IPS-18c (cell line): ENCODE measurements around the gene BEND2.
"Not testable (repeated sequence)": the region's sequence is repeated elsewhere in the genome, so short reads cannot be mapped to it uniquely, and the experiment has no call there.

ENCODE experiments used
- H3K4me3 ChIP-seq: 2 replicates; pipeline ENCODE4 v1.7.0; 2013; ENCODE audit warnings: low read depth, mild to moderate bottlenecking, low read length, moderate library complexity; ENCODE audit not compliant: insufficient read depth
- H3K9me3 ChIP-seq: one replicate; pipeline ENCODE4 v1.6.1; 2013; ENCODE audit warnings: mild to moderate bottlenecking, low read length, moderate library complexity; ENCODE audit not compliant: control insufficient read depth, insufficient read depth

Gene BEND2

DNA sequence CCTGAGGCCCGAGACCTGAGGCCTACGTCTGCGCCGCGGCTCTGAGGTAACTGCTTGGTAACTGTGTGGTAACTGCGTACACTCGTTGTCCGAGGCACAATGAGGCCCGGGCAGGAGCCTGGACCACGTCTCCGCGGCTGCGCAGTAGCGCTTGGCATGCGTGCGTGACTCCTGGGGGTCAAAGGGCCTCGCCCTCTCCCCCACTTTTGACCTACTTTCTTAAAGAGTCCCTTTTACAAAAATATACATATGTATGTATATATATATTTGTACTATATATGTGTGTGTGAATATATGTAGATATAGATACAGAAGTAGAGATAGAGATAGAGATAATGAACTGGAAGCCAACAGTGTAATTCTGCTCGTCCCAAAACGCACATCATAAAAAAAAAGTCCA lies at the start of gene BEND2:
Gene BEND2 (minus strand): TSS at position 101 of the 400 bp plus-strand sequence. CDS start 136 bp downstream, outside the sequence.
- Histone ChIP-seq H3K4me3 (no peak within 1 kb of the TSS), H3K9me3 (peaks cover 7% of the 10 kb centered on the region)

DNA sequence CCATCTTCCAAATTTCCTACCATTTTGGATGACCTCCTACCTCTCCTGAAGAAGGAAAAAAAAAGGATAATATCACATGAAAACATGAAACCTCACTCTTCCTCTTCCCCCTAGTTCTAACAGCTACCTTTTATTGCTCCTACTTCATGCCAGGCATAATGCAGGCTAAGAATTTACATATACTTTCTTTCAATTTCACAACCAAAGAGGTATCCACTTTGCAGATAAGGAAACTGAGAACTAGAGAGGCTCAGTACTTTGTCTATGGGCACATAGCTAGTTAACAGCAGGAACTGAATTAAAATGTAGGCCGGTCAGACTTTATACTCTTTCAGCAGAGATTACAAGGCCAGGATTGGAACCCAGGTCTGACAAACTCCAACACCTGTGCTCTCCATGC lies 34.4 kb upstream of the BEND2 start:
- H3K4me3 ChIP-seq = no peak overlapping the region
- peaks cover 5% of the 10 kb centered on the region for H3K9me3 ChIP-seq

DNA sequence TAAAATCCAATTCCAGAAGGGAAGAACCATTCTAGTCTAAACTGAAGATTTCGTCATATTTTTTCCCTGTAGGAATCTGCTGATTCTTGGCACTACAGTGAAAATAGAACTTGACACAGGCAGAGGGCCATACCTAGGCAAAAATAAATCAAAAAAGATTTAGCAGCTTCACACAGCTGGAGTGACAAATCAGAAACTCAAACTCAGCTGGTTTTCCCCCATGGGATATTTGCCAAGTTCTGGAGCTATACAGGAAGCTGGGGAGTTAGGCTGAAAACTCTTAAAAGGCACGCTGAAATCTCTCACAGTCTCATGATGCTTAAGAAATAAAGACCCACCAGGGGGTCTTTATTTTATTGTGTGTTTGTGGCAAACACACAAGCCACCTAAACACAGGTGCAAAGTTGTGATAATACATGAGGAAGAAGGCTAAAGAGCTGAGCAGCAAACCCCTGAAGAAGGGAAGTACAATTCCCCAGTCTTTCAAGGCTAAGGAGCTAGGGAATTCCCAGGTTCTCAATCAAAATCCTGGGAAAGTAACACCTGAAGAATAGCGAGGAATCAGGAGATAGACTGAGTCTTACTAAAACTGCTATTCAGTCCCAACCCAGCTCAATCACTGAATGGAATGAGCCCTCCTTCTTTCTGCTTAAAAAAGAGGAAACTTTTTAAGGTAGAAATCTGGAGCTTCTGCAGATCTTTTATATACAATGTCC lies 32.1 kb upstream of the BEND2 start:
- Histone ChIP-seq H3K9me3 (peaks cover 5% of the 10 kb centered on the region), H3K4me3 (no peak overlapping the region)

DNA sequence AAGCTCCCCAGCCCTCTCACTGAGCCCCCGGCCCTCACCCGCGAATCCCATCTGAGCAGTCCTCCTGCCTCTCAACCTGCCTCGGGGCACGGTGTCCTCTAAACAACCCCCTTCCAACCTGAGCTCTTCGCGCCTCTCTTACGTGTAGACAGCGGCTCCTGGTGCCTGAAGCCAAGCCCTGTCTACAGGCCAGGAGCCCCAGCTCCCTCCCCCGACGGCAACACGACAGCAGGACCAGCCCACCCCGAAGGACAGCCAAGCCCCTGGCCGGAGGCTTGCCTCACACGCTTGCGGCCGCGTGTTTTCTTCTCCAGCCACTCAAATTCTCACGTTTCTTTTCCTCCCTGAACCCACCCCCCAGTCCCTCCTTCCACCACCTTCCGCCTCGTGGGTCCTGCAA lies 9.0 kb upstream of the BEND2 start:
- H3K9me3 ChIP-seq, H3K4me3 ChIP-seq: not testable (repeated sequence)

DNA sequence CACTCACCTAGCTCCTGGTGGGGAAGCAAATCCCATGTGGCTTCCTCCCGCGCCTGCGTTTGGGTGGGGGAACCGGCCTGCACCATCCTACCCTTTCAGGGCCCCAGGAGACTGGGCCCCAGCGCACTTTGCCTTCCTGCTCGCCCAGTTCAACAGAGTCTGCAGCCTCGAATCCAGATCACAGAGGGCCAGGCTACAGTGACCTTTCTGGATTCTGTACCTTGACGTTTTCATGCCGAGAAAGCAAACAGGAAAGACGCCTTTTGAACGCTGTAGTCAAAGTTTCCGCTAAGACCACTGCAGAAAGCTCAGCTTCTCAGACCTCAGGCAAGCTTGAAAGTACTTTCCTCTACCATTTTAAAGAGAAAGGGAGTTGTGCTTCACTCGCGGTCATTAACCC lies 7.4 kb upstream of the BEND2 start:
- Histone ChIP-seq H3K4me3 (no peak overlapping the region), H3K9me3 (peaks cover 6% of the 10 kb centered on the region)

DNA sequence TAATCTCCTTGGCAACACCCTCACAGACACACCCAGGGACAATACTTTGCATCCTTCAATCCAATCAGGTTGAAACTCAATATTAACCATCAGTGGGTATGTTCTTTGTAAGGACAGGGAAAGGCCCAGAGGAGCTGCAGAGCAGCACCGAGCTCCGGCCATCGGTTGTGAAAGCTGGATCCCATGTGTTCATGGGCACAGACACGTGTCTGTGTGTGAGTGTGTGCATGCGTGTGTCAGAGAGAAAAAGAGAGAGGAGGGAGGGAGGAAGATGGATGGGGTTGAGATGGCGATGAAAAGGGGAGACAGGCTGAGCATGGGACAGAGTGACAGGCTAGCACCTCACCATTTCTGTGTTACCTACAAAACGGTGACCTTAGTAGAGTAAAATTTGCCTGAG lies 6.8 kb upstream of the BEND2 start:
- peaks cover 6% of the 10 kb centered on the region for H3K9me3 ChIP-seq
- H3K4me3 ChIP-seq = no peak overlapping the region

DNA sequence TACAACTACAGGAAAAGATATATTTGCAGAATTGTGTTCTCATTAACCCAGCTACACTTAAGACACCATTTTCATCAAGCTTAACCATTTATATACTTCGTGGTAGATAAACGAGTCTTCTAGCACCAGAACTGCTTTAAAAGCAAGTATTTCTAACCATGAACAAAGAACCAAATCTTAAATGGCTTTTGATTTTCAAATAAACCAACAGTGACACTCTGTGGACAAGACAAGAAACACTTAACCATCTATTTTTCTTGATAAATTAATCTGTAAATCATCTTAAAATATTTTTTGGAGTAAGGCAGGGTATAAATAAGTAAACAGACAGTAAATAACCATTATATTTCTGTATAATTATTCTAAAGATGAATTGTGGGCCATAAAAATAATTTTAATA lies 10.2 kb downstream of the BEND2 start:
- Histone ChIP-seq H3K9me3 (no peaks in the 10 kb centered on the region), H3K4me3 (no peak overlapping the region)

DNA sequence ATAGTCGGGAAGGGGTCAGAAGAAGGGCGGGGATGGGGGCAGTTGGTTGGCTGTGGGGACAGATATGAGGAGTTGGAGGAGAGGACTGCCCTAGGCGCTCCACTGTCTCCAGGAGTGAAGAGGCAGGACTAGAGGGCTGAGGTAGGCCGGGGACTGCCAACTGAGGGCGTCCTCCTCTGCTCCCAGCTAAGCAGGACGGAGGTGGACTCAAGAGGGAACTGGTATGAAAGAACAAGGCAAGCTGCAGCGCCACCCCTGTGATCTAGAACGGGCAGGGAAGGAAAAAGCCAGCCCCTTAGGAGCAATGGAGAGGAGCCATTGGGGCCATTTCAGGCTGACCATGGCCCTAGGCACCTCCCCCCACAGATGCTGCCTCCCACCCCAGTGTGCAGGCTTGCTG lies 14.0 kb downstream of the BEND2 start:
- Histone ChIP-seq H3K9me3 (no peaks in the 10 kb centered on the region), H3K4me3 (no peak overlapping the region)

DNA sequence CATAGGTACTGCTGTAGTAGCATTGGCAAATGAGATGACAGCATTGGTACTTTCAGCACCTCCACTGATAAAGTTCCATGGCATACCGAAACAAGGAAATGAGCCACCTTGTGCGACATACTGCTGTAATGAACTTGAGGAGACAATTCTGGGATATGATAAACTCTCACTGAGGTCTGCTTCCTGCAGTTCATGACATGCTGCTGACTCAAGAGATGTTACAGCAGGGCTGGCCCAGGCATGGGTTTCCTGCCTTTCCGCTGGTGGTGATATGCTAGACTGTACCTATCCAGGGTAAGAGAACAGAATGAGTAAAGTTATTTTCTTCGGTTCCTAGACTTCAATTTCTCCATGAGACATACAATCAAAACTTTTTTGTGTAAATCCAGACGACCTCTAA lies 17.1 kb downstream of the BEND2 start:
- Histone ChIP-seq H3K9me3 (no peaks in the 10 kb centered on the region), H3K4me3 (no peak overlapping the region)

DNA sequence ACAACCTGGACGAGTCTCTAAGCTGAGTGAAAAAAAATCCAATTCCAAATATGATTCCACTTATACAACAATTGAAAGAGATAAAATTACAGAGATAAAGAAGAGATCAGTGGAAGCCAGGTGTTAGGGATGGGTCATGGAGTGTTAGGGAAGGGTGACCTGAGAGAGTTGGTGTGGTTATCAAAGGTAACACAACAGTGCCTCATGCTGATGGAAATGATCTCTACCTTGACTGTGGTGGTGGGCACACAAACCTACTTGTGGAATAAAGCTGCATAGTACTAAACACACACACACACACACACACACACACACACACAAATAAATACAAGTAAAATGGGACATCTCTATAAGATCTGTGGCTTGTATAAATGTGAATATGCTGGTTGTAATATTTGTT lies 26.0 kb downstream of the BEND2 start:
- Histone ChIP-seq H3K4me3 (no peak overlapping the region), H3K9me3 (peaks cover 2% of the 10 kb centered on the region)

DNA sequence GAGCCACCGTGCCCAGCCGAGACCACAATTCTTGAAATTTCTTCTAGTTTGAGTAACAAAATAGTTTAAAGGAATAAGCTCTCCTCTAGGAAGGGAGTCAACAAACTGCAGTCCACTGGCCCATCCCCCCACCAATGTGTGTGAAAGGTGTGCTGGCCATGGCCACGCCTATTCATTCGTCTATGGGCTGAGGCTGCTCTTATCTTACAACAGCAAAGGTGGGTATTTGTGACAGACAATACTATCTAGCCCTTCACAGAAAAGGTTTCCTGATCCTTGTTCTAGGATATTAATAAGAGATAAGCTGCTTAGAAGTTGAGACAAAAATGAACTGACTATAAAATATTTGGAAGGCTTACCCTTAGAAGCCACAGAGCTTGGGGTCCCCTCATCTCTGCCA lies 41.2 kb downstream of the BEND2 start:
- H3K4me3 ChIP-seq = no peak overlapping the region

DNA sequence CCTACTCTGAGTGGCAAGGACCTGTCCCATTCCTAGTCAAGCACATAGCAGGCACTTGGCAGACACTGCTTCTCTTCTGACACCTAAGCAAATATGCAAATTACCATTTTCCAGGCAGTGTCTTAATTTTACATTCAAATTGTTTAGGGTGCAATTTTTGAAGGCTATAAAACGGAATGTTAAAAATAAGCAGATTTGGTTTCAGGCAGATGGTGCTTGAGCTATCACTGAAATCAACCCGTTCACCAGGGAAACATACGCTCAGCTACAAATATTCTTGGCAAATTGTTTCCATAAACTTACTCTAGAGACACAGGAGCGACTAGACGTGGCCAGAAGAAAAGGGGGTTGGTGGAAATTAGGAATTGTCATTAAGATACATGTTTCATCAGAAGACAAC lies 45.7 kb downstream of the BEND2 start:
- peaks cover 3% of the 10 kb centered on the region for H3K9me3 ChIP-seq
- H3K4me3 ChIP-seq = no peak overlapping the region

More for the DNA sequence above, 41.2 kb downstream of the BEND2 start:
- peaks cover 6% of the 10 kb centered on the region for H3K9me3 ChIP-seq

DNA sequence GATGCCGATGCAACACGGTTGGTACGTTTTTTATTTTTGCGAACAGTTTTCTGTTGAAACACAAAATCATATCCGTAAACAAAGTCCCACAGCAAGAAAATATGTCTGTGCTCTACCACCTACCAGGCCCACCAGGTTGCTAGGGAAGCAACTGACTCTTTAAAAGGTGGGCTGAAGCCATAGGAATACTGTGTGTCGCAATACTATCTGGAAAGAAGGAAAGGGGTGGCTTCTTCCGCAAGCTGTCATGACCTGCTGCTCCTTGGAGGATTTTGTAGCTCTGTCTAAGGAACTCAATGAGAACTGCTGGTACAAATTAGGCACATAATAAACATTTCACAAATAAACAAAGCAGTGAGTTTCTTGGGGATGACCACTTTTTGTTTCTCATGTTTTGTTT lies 46.5 kb downstream of the BEND2 start:
- Histone ChIP-seq H3K4me3 (no peak overlapping the region), H3K9me3 (peaks cover 3% of the 10 kb centered on the region)

DNA sequence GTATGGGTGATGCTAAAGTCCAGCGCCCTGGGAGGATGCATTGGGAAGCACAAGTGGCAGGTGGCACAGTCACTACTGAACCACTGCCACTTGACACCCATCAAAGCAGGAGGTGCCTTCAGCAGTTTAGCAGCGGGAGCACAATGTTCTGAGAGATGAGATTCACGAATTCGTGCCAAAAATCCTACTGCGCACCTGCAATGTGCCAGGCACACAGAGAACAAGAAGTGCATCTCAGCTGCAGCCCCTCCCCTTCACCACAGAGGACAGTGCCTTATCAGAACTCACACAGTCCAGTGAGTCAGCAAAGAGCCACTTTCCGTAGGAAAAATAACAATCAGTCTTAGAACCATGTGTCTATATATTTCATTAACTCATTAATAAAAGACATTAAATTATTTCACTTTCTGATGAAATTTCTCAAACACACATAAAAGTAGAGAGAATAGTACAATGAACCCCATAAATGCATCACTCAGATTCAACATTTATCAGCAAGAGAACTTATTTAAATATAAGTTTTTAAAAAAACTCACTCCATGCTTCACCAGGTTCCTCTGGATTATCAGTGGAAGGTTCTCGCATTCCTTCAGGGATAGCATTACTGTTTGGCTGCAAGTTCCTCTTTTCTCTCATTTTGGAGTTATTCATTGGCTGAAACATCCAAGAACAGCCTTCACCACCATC lies 47.0 kb downstream of the BEND2 start:
- H3K4me3 ChIP-seq = no peak overlapping the region
- peaks cover 3% of the 10 kb centered on the region for H3K9me3 ChIP-seq

DNA sequence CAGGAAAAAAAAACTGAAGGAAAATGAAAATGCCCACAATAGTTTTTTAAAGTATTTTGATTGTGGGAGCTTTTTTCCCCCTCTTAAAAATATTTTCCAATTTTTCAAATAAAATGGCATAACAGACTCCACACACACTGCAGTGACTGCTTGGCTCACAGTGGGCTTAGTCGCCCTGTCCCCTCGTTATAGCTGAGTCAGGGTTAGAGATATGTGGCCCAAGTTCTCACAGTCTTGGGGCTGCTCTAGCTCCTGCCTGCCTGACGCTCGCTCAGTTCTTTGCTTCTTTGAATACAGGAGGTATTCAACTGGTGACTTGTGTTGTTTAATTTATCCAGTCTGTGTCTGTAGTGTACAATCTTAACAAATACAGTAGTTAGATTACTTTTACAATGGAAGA lies 47.7 kb downstream of the BEND2 start:
- peaks cover 3% of the 10 kb centered on the region for H3K9me3 ChIP-seq
- no peak overlapping the region for H3K4me3 ChIP-seq

DNA sequence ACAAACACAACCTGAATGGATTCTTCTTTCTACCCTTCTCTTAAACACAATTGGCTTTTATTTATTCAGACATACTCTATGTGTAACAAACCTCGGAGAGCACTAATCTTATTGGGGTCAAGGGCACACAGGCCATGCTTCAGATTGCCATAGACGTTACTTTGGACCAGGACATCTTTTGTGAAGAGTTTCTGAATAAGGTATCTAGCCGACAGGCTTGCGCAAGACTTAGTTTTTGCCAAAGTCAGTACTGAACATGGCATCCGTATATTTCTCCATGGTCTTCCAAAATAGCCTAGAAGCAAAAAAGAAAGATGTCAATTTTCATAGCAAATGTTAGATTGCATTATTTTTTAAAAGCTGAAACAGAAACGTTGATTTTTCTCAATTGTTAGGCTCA lies 49.8 kb downstream of the BEND2 start:
- Histone ChIP-seq H3K9me3 (peaks cover 3% of the 10 kb centered on the region), H3K4me3 (no peak overlapping the region)

DNA sequence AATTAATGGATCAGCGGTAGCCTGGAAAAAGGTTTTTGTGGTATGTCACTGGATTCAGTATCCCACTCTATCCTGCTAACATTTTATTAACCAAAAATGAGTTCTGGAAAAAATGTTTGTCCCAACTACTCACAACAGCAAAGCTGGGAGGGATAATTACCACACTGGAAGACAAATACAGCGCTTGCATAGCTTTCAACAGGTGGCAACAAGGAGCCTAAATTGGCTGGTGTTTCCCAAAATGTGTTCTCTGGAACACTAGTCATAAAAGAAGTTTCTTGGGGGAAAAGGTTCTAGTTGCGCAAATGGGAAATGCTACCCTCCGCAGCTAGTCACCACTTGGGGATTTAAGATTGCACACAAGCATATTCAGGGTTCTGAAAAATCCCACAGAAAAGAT lies 54.6 kb downstream of the BEND2 start:
- Histone ChIP-seq H3K4me3 (no peak overlapping the region), H3K9me3 (no peaks in the 10 kb centered on the region)

DNA sequence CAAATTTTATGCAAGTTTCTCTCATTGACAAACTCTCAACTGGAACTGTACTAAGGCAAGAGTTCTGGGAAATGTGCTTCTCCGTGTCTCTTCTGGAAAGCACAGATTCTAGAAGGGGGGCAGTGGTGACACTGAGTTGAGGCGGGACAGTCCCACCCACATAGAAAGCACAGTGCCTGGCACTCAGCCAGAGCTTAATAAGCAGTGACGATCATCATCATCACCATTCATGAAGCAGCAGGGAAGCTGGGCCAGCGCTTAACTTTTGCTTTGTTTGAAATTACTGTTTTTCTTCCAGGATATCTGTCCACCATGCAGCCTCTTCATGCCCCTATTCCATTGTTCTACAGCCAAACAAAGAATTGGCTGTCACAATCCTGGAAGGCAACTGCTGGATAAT lies 60.3 kb downstream of the BEND2 start:
- no peak overlapping the region for H3K4me3 ChIP-seq
- H3K9me3 ChIP-seq = peaks cover 2% of the 10 kb centered on the region

DNA sequence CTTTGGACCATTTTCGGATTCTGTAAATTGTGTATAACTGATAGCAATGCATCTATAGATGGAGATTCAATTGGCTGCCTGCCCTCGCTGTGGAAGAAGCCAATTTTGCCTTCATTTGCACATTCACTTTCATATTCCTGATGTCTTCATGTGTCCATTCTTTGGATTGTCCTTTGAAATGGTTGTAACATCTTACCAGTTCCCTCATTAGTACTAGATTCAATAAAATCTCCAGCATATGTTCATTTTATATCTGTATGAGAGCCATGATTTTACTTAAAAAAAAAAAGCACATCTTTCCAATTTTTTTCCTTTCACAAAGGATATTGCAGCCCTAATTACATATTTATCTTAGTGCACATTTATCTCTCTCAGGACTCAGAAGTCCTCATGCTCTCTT lies 61.7 kb downstream of the BEND2 start:
- Histone ChIP-seq H3K4me3 (no peak overlapping the region), H3K9me3 (peaks cover 6% of the 10 kb centered on the region)
